Measurements from ENCODE around the gene MISP3. TPM values are rescaled to one million over a fixed set of nuclear protein-coding genes. Genes with fewer than 3 reads are reported as not detected.

The MISP3 gene
- total and polyA plus RNA-seq, 2 experiments from 2014 or later: 1.9 to 2.4 TPM

- no peaks in the 10 kb centered on the region; the same call in 2 of the 3 replicates for H3K36me3 Mint-ChIP-seq (ENCODE audit: low read depth)
- H3K9me2 ChIP-seq (ENCODE audit: insufficient read depth): no peaks in the 10 kb centered on the region
- no peaks in the 10 kb centered on the region for H3K9me3 Mint-ChIP-seq
- H3K27ac ChIP-seq (ENCODE audit: low read depth): no peak overlapping the region
- no peak overlapping the region for H2AFZ ChIP-seq
- H3K36me3 ChIP-seq (ENCODE audit: insufficient read depth): no peaks in the 10 kb centered on the region
- no peak overlapping the region for H3K4me3 ChIP-seq
- H3F3A ChIP-seq (replicated peaks; ENCODE audit: low read depth): peaks cover 4% of the 10 kb centered on the region; the same call in 1 of the 2 replicates
- TF ChIP-seq STAT1 (IDR thresholded peaks at IDR 0.05; ENCODE audit: unreplicated experiment) (no peak), POLR2AphosphoS5 (IDR thresholded peaks at IDR 0.05; ENCODE audit: low read depth) (no peak), NANOG (IDR thresholded peaks at IDR 0.05; ENCODE audit: borderline replicate concordance) (no peak), ZNF331 (CRISPR knock-in tag; IDR thresholded peaks at IDR 0.05; ENCODE audit: low read depth) (no peak), EZH2 (IDR thresholded peaks at IDR 0.05; ENCODE audit: low read depth, unreplicated experiment) (no peak), CREB1 (CRISPR knock-in tag; IDR thresholded peaks at IDR 0.05; ENCODE audit: low read depth) (no peak), ZNF114 (CRISPR knock-in tag; IDR thresholded peaks at IDR 0.05) (no peak), EZH2phosphoT487 (IDR thresholded peaks at IDR 0.05; ENCODE audit: unreplicated experiment) (no peak), CTCF (conservative IDR thresholded peaks at IDR 0.05; ENCODE audit: low read depth in 2 of 2) (no peak), JUNB (IDR thresholded peaks at IDR 0.05; ENCODE audit: unreplicated experiment) (no peak), ETS1 (IDR thresholded peaks at IDR 0.05) (no peak), ZNF462 (CRISPR knock-in tag; IDR thresholded peaks at IDR 0.05) (no peak), REST (IDR thresholded peaks at IDR 0.05; ENCODE audit: unreplicated experiment) (no peak)
- peaks cover 4% of the 10 kb centered on the region for H3K4me1 Mint-ChIP-seq
- peaks cover 7% of the 10 kb centered on the region; the same call in 1 of the 2 replicates for H3K27me3 ChIP-seq (ENCODE audit: insufficient read depth)
- no peak overlapping the region for H3K4me3 Mint-ChIP-seq
- no peak overlapping the region for H3K4me2 ChIP-seq
- H3K79me2 ChIP-seq (replicated peaks; ENCODE audit: insufficient read depth): no peaks in the 10 kb centered on the region
- peaks cover 10% of the 10 kb centered on the region for H3K27me3 Mint-ChIP-seq (ENCODE audit: insufficient read depth, low read depth, poor library complexity)
- peaks cover 4% of the 10 kb centered on the region; the same call in 1 of the 2 replicates for H3K4me1 ChIP-seq (ENCODE audit: insufficient read depth)
- no peaks in the 10 kb centered on the region for H4K20me1 ChIP-seq (replicated peaks; ENCODE audit: insufficient read depth)
- H3K27ac Mint-ChIP-seq: no peak overlapping the region
- DNase-seq (ENCODE audit: low spot score) (no peak), ATAC-seq (no peak)
These were observed 36.9 kb upstream of the MISP3 start for GRCh38 chr19:14035706-14036105.

Data from GM23338 (cell line).